ENCODE data around the gene KIF16B. TPM values are rescaled to one million over a fixed set of nuclear protein-coding genes. Genes with fewer than 3 reads are reported as not detected.

The KIF16B gene
- total and polyA plus RNA-seq, 2 experiments from 2014 or later = 6.5 to 11.1 TPM

- peaks cover 2% of the 10 kb centered on the region for H3K27me3 Mint-ChIP-seq (ENCODE audit: insufficient read depth, low read depth, poor library complexity)
- no peak overlapping the region for H3K27ac Mint-ChIP-seq
- no peaks in the 10 kb centered on the region for H3K36me3 Mint-ChIP-seq (ENCODE audit: low read depth)
Observed at GRCh38 chr20:16560661-16561060, 12.6 kb downstream of the KIF16B start.

More at GRCh38 chr20:16560661-16561060, 12.6 kb downstream of the KIF16B start:
- Histone ChIP-seq H3K27ac (ENCODE audit: low read depth) (no peak overlapping the region), H3K79me2 (replicated peaks; ENCODE audit: insufficient read depth) (peaks cover 54% of the 10 kb centered on the region), H3K9me2 (ENCODE audit: insufficient read depth) (no peaks in the 10 kb centered on the region), H3K36me3 (ENCODE audit: insufficient read depth) (no peaks in the 10 kb centered on the region), H3K4me1 (ENCODE audit: insufficient read depth) (peaks cover 8% of the 10 kb centered on the region), H3K27me3 (ENCODE audit: insufficient read depth) (no peaks in the 10 kb centered on the region), H3K4me2 (no peak overlapping the region), H4K20me1 (replicated peaks; ENCODE audit: insufficient read depth) (peaks cover 3% of the 10 kb centered on the region; the same call in 1 of the 2 replicates), H3K4me3 (no peak overlapping the region), H3F3A (replicated peaks; ENCODE audit: low read depth) (no peaks in the 10 kb centered on the region), H2AFZ (no peak overlapping the region)
- no peak overlapping the region for H3K4me3 Mint-ChIP-seq
- H3K9me3 Mint-ChIP-seq = no peaks in the 10 kb centered on the region; the same call in 2 of the 3 replicates
- TF ChIP-seq, protein P1, sequence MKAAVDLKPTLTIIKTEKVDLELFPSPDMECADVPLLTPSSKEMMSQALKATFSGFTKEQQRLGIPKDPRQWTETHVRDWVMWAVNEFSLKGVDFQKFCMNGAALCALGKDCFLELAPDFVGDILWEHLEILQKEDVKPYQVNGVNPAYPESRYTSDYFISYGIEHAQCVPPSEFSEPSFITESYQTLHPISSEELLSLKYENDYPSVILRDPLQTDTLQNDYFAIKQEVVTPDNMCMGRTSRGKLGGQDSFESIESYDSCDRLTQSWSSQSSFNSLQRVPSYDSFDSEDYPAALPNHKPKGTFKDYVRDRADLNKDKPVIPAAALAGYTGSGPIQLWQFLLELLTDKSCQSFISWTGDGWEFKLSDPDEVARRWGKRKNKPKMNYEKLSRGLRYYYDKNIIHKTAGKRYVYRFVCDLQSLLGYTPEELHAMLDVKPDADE (IDR thresholded peaks at IDR 0.05) = no peak
- TF ChIP-seq EZH2phosphoT487 (IDR thresholded peaks at IDR 0.05; ENCODE audit: unreplicated experiment) (no peak), ZNF114 (CRISPR knock-in tag; IDR thresholded peaks at IDR 0.05) (no peak), ZNF331 (CRISPR knock-in tag; IDR thresholded peaks at IDR 0.05; ENCODE audit: low read depth) (no peak), STAT1 (IDR thresholded peaks at IDR 0.05; ENCODE audit: unreplicated experiment) (no peak), NANOG (IDR thresholded peaks at IDR 0.05; ENCODE audit: borderline replicate concordance) (no peak), JUNB (IDR thresholded peaks at IDR 0.05; ENCODE audit: unreplicated experiment) (no peak), EZH2 (IDR thresholded peaks at IDR 0.05; ENCODE audit: low read depth, unreplicated experiment) (no peak), CTCF (conservative IDR thresholded peaks at IDR 0.05; ENCODE audit: low read depth in 2 of 2) (no peak), POLR2AphosphoS5 (IDR thresholded peaks at IDR 0.05; ENCODE audit: low read depth) (no peak), CREB1 (CRISPR knock-in tag; IDR thresholded peaks at IDR 0.05; ENCODE audit: low read depth) (no peak)
- TF ChIP-seq, protein P2, sequence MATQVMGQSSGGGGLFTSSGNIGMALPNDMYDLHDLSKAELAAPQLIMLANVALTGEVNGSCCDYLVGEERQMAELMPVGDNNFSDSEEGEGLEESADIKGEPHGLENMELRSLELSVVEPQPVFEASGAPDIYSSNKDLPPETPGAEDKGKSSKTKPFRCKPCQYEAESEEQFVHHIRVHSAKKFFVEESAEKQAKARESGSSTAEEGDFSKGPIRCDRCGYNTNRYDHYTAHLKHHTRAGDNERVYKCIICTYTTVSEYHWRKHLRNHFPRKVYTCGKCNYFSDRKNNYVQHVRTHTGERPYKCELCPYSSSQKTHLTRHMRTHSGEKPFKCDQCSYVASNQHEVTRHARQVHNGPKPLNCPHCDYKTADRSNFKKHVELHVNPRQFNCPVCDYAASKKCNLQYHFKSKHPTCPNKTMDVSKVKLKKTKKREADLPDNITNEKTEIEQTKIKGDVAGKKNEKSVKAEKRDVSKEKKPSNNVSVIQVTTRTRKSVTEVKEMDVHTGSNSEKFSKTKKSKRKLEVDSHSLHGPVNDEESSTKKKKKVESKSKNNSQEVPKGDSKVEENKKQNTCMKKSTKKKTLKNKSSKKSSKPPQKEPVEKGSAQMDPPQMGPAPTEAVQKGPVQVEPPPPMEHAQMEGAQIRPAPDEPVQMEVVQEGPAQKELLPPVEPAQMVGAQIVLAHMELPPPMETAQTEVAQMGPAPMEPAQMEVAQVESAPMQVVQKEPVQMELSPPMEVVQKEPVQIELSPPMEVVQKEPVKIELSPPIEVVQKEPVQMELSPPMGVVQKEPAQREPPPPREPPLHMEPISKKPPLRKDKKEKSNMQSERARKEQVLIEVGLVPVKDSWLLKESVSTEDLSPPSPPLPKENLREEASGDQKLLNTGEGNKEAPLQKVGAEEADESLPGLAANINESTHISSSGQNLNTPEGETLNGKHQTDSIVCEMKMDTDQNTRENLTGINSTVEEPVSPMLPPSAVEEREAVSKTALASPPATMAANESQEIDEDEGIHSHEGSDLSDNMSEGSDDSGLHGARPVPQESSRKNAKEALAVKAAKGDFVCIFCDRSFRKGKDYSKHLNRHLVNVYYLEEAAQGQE (IDR thresholded peaks at IDR 0.05; ENCODE audit: unreplicated experiment) = no peak
- TF ChIP-seq, protein P3, sequence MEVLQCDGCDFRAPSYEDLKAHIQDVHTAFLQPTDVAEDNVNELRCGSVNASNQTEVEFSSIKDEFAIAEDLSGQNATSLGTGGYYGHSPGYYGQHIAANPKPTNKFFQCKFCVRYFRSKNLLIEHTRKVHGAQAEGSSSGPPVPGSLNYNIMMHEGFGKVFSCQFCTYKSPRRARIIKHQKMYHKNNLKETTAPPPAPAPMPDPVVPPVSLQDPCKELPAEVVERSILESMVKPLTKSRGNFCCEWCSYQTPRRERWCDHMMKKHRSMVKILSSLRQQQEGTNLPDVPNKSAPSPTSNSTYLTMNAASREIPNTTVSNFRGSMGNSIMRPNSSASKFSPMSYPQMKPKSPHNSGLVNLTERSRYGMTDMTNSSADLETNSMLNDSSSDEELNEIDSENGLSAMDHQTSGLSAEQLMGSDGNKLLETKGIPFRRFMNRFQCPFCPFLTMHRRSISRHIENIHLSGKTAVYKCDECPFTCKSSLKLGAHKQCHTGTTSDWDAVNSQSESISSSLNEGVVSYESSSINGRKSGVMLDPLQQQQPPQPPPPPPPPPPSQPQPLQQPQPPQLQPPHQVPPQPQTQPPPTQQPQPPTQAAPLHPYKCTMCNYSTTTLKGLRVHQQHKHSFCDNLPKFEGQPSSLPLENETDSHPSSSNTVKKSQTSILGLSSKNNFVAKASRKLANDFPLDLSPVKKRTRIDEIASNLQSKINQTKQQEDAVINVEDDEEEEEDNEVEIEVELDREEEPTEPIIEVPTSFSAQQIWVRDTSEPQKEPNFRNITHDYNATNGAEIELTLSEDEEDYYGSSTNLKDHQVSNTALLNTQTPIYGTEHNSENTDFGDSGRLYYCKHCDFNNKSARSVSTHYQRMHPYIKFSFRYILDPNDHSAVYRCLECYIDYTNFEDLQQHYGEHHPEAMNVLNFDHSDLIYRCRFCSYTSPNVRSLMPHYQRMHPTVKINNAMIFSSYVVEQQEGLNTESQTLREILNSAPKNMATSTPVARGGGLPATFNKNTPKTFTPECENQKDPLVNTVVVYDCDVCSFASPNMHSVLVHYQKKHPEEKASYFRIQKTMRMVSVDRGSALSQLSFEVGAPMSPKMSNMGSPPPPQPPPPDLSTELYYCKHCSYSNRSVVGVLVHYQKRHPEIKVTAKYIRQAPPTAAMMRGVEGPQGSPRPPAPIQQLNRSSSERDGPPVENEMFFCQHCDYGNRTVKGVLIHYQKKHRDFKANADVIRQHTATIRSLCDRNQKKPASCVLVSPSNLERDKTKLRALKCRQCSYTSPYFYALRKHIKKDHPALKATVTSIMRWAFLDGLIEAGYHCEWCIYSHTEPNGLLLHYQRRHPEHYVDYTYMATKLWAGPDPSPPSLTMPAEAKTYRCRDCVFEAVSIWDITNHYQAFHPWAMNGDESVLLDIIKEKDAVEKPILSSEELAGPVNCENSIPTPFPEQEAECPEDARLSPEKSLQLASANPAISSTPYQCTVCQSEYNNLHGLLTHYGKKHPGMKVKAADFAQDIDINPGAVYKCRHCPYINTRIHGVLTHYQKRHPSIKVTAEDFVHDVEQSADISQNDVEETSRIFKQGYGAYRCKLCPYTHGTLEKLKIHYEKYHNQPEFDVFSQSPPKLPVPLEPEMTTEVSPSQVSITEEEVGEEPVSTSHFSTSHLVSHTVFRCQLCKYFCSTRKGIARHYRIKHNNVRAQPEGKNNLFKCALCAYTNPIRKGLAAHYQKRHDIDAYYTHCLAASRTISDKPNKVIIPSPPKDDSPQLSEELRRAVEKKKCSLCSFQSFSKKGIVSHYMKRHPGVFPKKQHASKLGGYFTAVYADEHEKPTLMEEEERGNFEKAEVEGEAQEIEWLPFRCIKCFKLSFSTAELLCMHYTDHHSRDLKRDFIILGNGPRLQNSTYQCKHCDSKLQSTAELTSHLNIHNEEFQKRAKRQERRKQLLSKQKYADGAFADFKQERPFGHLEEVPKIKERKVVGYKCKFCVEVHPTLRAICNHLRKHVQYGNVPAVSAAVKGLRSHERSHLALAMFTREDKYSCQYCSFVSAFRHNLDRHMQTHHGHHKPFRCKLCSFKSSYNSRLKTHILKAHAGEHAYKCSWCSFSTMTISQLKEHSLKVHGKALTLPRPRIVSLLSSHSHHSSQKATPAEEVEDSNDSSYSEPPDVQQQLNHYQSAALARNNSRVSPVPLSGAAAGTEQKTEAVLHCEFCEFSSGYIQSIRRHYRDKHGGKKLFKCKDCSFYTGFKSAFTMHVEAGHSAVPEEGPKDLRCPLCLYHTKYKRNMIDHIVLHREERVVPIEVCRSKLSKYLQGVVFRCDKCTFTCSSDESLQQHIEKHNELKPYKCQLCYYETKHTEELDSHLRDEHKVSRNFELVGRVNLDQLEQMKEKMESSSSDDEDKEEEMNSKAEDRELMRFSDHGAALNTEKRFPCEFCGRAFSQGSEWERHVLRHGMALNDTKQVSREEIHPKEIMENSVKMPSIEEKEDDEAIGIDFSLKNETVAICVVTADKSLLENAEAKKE (CRISPR knock-in tag; IDR thresholded peaks at IDR 0.05) = no peak
- peaks cover 17% of the 10 kb centered on the region for H3K4me1 Mint-ChIP-seq
- no peak for DNase-seq (ENCODE audit: low spot score)
- no peak for ATAC-seq

Measured in GM23338 (cell line).